Natural killer cell (primary cell): Measurements from ENCODE around the gene TULP4. TPM values are rescaled to one million over a fixed set of nuclear protein-coding genes. Genes with fewer than 3 reads are reported as not detected.
A peak's percentile ranks its signal among the peaks of the same experiment; 100 is the strongest.

Source experiments
- ATAC-seq, 3 donors: fragments of 150-1000 bp in 2 of 3; fragments of 200-7000 bp in 1 of 3; cut with Tn5 transposase; 1 replicate in 1 of 3; 2 replicates in 2 of 3; pipeline ENCODE4 v1.10.0; 2021; ENCODE audit warnings: mild to moderate bottlenecking in 2 of 3, moderate library complexity in 2 of 3
- DNase-seq, 2 donors: peaks; one replicate each; pipeline versions ENCODE4 v3.0.0 to v3.0.0-alpha.2; 2013 to 2021; ENCODE audit warnings: mixed read lengths in 1 of 2
- H3K27ac ChIP-seq: one replicate; pipeline ENCODE4 v1.5.1; 2013; ENCODE audit warnings: mild to moderate bottlenecking, low read length
- H3K27me3 ChIP-seq: one replicate; pipeline ENCODE4 v1.6.1; 2013; ENCODE audit warnings: low read length; ENCODE audit not compliant: control insufficient read depth, insufficient read depth
- H3K36me3 ChIP-seq: one replicate; pipeline ENCODE4 v1.6.1; 2013; ENCODE audit warnings: low read length; ENCODE audit not compliant: control insufficient read depth, insufficient read depth
- H3K4me1 ChIP-seq: one replicate; pipeline ENCODE4 v1.6.1; 2013; ENCODE audit warnings: low read length; ENCODE audit not compliant: control insufficient read depth, insufficient read depth
- H3K4me3 ChIP-seq: one replicate; pipeline ENCODE4 v1.5.1; 2013; ENCODE audit warnings: low read length
- H3K9me3 ChIP-seq: one replicate; pipeline ENCODE4 v1.6.1; 2013; ENCODE audit warnings: low read length; ENCODE audit not compliant: control insufficient read depth, insufficient read depth
- H3K27ac Mint-ChIP-seq, 2 donors: one replicate each; pipeline ENCODE4 v1.8.0; 2022; ENCODE audit warnings: mild to moderate bottlenecking in 2 of 2, mixed read lengths in 2 of 2, moderate library complexity in 1 of 2
- H3K27me3 Mint-ChIP-seq, 2 donors: one replicate each; pipeline ENCODE4 v1.8.0; 2022; ENCODE audit warnings: low read depth in 2 of 2, mixed read lengths in 2 of 2
- H3K36me3 Mint-ChIP-seq: one replicate; pipeline ENCODE4 v1.8.0; 2022; ENCODE audit warnings: mixed read lengths
- H3K4me1 Mint-ChIP-seq, 2 donors: one replicate each; pipeline ENCODE4 v1.8.0; 2022; ENCODE audit warnings: mixed read lengths in 2 of 2
- H3K4me3 Mint-ChIP-seq: one replicate; pipeline ENCODE4 v1.8.0; 2022; ENCODE audit warnings: mild to moderate bottlenecking, moderate library complexity, mixed read lengths
- H3K9me3 Mint-ChIP-seq, 2 donors: one replicate each; pipeline ENCODE4 v1.8.0; 2022; ENCODE audit warnings: mixed read lengths in 2 of 2
- CTCF ChIP-seq: fragments of 200-600 bp; IDR thresholded peaks from one replicate; pipeline ENCODE4 v1.8.0; 2022; ENCODE audit warnings: antibody characterized with exemption
- WGBS: methylation state at CpG from one replicate; pipeline ENCODE4 v1.1.7; 2013; ENCODE audit warnings: missing lambda C conversion rate; ENCODE audit not compliant: insufficient coverage; 5-methylcytosine and 5-hydroxymethylcytosine counted together
- intact Hi-C: fragments of 100-400 bp; cut with micrococcal nuclease; formaldehyde crosslinking; loops from one replicate; pipeline ENCODE4 v1.14.2; 2022
- total RNA-seq, 4 donors: library from RNA; stranded (reverse); fragments of 120-200 nt in 1 of 4; gene quantifications; one replicate each; pipeline versions ENCODE4 v1.2.3 to v1.2.4, GENCODE V29; 2013 to 2022

TULP4 gene
- total RNA-seq: 10 to 100 TPM; 75.2 to 89.5 (median 88.3) TPM
- 106 TPM for total RNA-seq (2013)

GRCh38 chr6:158312165-158312564 lies at the start of gene TULP4:
Gene TULP4, plus strand, starts transcription at chr6:158312465. Its CDS starts 1,552 bp downstream, at chr6:158314017.
- ATAC-seq (no peak), DNase-seq (no peak)
- Histone ChIP-seq H3K4me1 (peaks cover 5% of the 10 kb centered on the region), H3K9me3 (no peaks in the 10 kb centered on the region), H3K36me3 (peaks cover 4% of the 10 kb centered on the region), H3K27me3 (no peaks in the 10 kb centered on the region), H3K27ac (no peak within 1 kb of the TSS), H3K4me3 (no peak within 1 kb of the TSS)
- intact Hi-C loops: no loop called here
- Mint-ChIP-seq H3K27me3 (no peaks in the 10 kb centered on the region), H3K27ac (peak within 1 kb of the TSS in 1 of 2 donors; percentile 65), H3K36me3 (peaks cover 9% of the 10 kb centered on the region), H3K9me3 (no peaks in the 10 kb centered on the region), H3K4me3 (no peak within 1 kb of the TSS), H3K4me1 (peaks cover 11 to 12% of the 10 kb centered on the region in 2 donors)
- 63% methylated on average over 4 of the region's 6 CpGs for WGBS
- TF ChIP-seq CTCF: no peak

GRCh38 chr6:158262755-158263154 lies 49.5 kb upstream of the TULP4 start:
- no peaks in the 10 kb centered on the region for H3K36me3 Mint-ChIP-seq
- H3K27ac ChIP-seq: no peak overlapping the region
- no peaks in the 10 kb centered on the region for H3K4me1 ChIP-seq
- ATAC-seq (no peak), DNase-seq (no peak)
- no peaks in the 10 kb centered on the region for H3K27me3 Mint-ChIP-seq
- peaks cover 6 to 12% of the 10 kb centered on the region in 2 donors for H3K4me1 Mint-ChIP-seq
- H3K4me3 Mint-ChIP-seq: no peak overlapping the region
- H3K36me3 ChIP-seq: no peaks in the 10 kb centered on the region
- H3K4me3 ChIP-seq: no peak overlapping the region
- H3K27ac Mint-ChIP-seq: no peak overlapping the region
- 80% methylated on average over 4 of the region's 5 CpGs for WGBS
- no peak for TF ChIP-seq CTCF
- H3K9me3 ChIP-seq: no peaks in the 10 kb centered on the region
- intact Hi-C loops: no loop called here
- H3K27me3 ChIP-seq: no peaks in the 10 kb centered on the region
- H3K9me3 Mint-ChIP-seq: no peaks in the 10 kb centered on the region

- Mint-ChIP-seq H3K36me3 (no peaks in the 10 kb centered on the region), H3K27me3 (no peaks in the 10 kb centered on the region), H3K9me3 (no peaks in the 10 kb centered on the region), H3K4me3 (no peak overlapping the region), H3K27ac (no peak overlapping the region), H3K4me1 (peaks cover 0 to 5% of the 10 kb centered on the region in 2 donors)
- H3K4me1 ChIP-seq: no peaks in the 10 kb centered on the region
- no peaks in the 10 kb centered on the region for H3K36me3 ChIP-seq
- DNase-seq (no peak), ATAC-seq (no peak)
- no peak for TF ChIP-seq CTCF
- no peak overlapping the region for H3K27ac ChIP-seq
- no peak overlapping the region for H3K4me3 ChIP-seq
- H3K27me3 ChIP-seq: no peaks in the 10 kb centered on the region
- 96% methylated on average over 8 of the region's 10 CpGs for WGBS
- intact Hi-C loops: no loop called here
- H3K9me3 ChIP-seq: no peaks in the 10 kb centered on the region
Measured at GRCh38 chr6:158264180-158264579, 48.1 kb upstream of the TULP4 start.

- Histone ChIP-seq H3K9me3 (no peaks in the 10 kb centered on the region), H3K36me3 (no peaks in the 10 kb centered on the region), H3K4me3 (no peak overlapping the region), H3K27ac (no peak overlapping the region), H3K4me1 (peaks cover 11% of the 10 kb centered on the region), H3K27me3 (no peaks in the 10 kb centered on the region)
- H3K4me3 Mint-ChIP-seq: no peak overlapping the region
- peaks cover 3 to 10% of the 10 kb centered on the region in 2 donors for H3K4me1 Mint-ChIP-seq
- WGBS: 92% methylated on average over 9 of the region's 9 CpGs
- no peaks in the 10 kb centered on the region for H3K36me3 Mint-ChIP-seq
- H3K9me3 Mint-ChIP-seq: no peaks in the 10 kb centered on the region
- TF ChIP-seq CTCF: no peak
- no peaks in the 10 kb centered on the region for H3K27me3 Mint-ChIP-seq
- no peak overlapping the region for H3K27ac Mint-ChIP-seq
- DNase-seq (no peak), ATAC-seq (no peak)
- intact Hi-C loops: no loop called here
Measured at GRCh38 chr6:158266131-158266530, 46.1 kb upstream of the TULP4 start.
